ENCODE measurements around the gene RTBDN.

GRCh38 chr19:12794196-12794941, 40.0 kb downstream of the RTBDN start:
- TF ChIP-seq CTCF (IDR thresholded peaks at IDR 0.05) (no peak), POLR2A (IDR thresholded peaks at IDR 0.05) (no peak)
